ENCODE measurements around the gene NAT16.
A peak's percentile ranks its signal among the peaks of the same experiment; 100 is the strongest.
"Not testable (repeated sequence)": the region's sequence is repeated elsewhere in the genome, so short reads cannot be mapped to it uniquely, and the experiment has no call there.

NAT16 gene

GRCh38 chr7:101156866-101157589 lies 23.1 kb downstream of the NAT16 start:
- no peak for DNase-seq

- DNase-seq, result no peak
Observed at GRCh38 chr7:101156277-101156676, 23.8 kb downstream of the NAT16 start.

- no peak for DNase-seq
Observed at GRCh38 chr7:101155303-101155702, 24.8 kb downstream of the NAT16 start.

- DNase-seq, result no peak
Observed at GRCh38 chr7:101154693-101155102, 25.4 kb downstream of the NAT16 start.

GRCh38 chr7:101153969-101154692 lies 26.0 kb downstream of the NAT16 start, which contains the start of gene AP1S1:
AP1S1 (plus strand) TSS chr7:101154476; CDS start chr7:101154515, 39 bp downstream.
- DNase-seq, result peak; percentile 85 to 89

- no peak for DNase-seq
Observed at GRCh38 chr7:101151908-101152651, 28.0 kb downstream of the NAT16 start.

- no peak for DNase-seq
Observed at GRCh38 chr7:101140746-101141382, 39.2 kb downstream of the NAT16 start.

- DNase-seq, result no peak
Observed at GRCh38 chr7:101140339-101140699, 39.8 kb downstream of the NAT16 start.

GRCh38 chr7:101138213-101138870 lies 41.8 kb downstream of the NAT16 start:
- no peak for DNase-seq

- DNase-seq, result no peak
Observed at GRCh38 chr7:101137651-101138212, 42.4 kb downstream of the NAT16 start.

- no peak for DNase-seq
Observed at GRCh38 chr7:101134399-101134980, 45.6 kb downstream of the NAT16 start.

GRCh38 chr7:101133621-101134398 lies 46.3 kb downstream of the NAT16 start:
- no peak for DNase-seq

GRCh38 chr7:101132626-101133600 lies 47.2 kb downstream of the NAT16 start:
- not testable (repeated sequence) for DNase-seq

- no peak for DNase-seq
Observed at GRCh38 chr7:101129603-101130117, 50.4 kb downstream of the NAT16 start.

GRCh38 chr7:101128040-101128834 lies 51.9 kb downstream of the NAT16 start:
- no peak for DNase-seq

GRCh38 chr7:101127460-101128039 lies 52.5 kb downstream of the NAT16 start:
- DNase-seq, result no peak

- peak in 1 of 2 donors; percentile 10 for DNase-seq
Observed at GRCh38 chr7:101126651-101127459, 53.2 kb downstream of the NAT16 start, which contains the start of gene SERPINE1. SERPINE1 (plus strand) TSS chr7:101127104; CDS start chr7:101128394, 1,290 bp downstream.

All from hippocampal formation (tissue), 2 donors.